Muscle layer of colon (tissue), 2 donors: ENCODE results near the gene DNER.

Experiments used
- H3K27ac ChIP-seq: one replicate; pipeline ENCODE4 v1.7.0; 2013; ENCODE audit warnings: low read depth, mild to moderate bottlenecking, low read length, moderate library complexity
- H3K27me3 ChIP-seq, 2 donors: one replicate each; pipeline ENCODE4 v1.7.0; 2013; ENCODE audit warnings: low read length in 2 of 2, mild to moderate bottlenecking in 2 of 2; ENCODE audit not compliant: insufficient read depth in 2 of 2, control insufficient read depth in 1 of 2
- H3K36me3 ChIP-seq: one replicate; pipeline ENCODE4 v1.7.0; 2013; ENCODE audit warnings: mild to moderate bottlenecking, low read length; ENCODE audit not compliant: insufficient read depth
- H3K4me1 ChIP-seq: one replicate; pipeline ENCODE4 v1.7.0; 2013; ENCODE audit warnings: mild to moderate bottlenecking, low read length; ENCODE audit not compliant: insufficient read depth
- H3K4me3 ChIP-seq, 2 donors: one replicate each; pipeline ENCODE4 v1.7.0; 2013; ENCODE audit warnings: low read length in 2 of 2, low read depth in 1 of 2, mild to moderate bottlenecking in 1 of 2, moderate library complexity in 1 of 2
- H3K9ac ChIP-seq: one replicate; pipeline ENCODE4 v1.7.0; 2013; ENCODE audit warnings: low read length
- H3K9me3 ChIP-seq: one replicate; pipeline ENCODE4 v1.7.0; 2013; ENCODE audit warnings: mild to moderate bottlenecking, low read length
- donor health status: abdominal sarcoma.
- donor health status: Adenocarcinoma of cecum.

Gene DNER

DNA sequence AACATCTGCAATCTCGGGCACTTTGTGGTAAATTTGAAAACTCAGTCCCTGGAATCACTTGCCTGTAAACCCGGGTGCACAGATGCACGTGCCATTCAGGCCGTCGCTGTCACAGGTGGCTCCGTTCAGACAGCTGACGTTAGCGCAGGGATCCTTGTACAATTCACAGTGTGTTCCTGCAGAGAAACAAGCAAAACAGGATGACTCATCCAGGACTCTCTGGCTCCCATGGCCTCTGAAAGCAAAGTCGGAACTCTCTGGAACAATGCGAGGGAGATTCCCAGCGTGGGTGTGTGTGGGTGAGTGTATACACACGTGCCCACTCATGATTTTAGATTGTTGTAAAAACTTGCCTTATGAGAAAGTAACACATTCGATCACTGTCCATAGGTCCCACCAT lies 307.2 kb downstream of the DNER start:
- Histone ChIP-seq H3K4me3 (no peak overlapping the region), H3K27me3 (no peaks in the 10 kb centered on the region), H3K9me3 (no peaks in the 10 kb centered on the region), H3K36me3 (no peaks in the 10 kb centered on the region), H3K4me1 (peaks cover 39% of the 10 kb centered on the region), H3K27ac (no peak overlapping the region), H3K9ac (no peak overlapping the region)

DNA sequence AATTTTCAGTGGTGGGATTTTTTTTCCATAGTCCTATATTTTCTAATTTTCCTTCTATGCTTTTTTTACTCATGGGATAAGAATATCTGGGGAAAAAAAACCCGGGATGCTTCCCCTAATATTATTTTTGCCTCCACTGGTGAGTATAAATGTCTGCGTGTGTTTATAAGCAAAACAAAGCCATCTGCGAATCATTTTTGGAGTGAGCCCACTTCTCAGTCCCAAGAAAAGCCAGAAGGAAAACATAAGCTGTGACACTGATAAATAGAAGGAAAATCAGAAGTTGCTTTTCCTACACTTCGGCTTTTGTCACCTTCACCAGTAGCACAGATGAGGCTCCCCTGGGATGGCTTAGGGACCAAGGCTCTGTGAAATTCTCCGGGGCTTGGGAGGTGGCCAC lies 308.6 kb downstream of the DNER start:
- peaks cover 42% of the 10 kb centered on the region for H3K4me1 ChIP-seq
- no peaks in the 10 kb centered on the region for H3K27me3 ChIP-seq
- no peaks in the 10 kb centered on the region for H3K36me3 ChIP-seq
- H3K27ac ChIP-seq: no peak overlapping the region
- no peak overlapping the region for H3K9ac ChIP-seq
- no peak overlapping the region for H3K4me3 ChIP-seq
- no peaks in the 10 kb centered on the region for H3K9me3 ChIP-seq

GRCh38 chr2:229403296-229403695 lies 311.1 kb downstream of the DNER start:
- Histone ChIP-seq H3K9ac (no peak overlapping the region), H3K36me3 (no peaks in the 10 kb centered on the region), H3K4me1 (peaks cover 24% of the 10 kb centered on the region), H3K4me3 (no peak overlapping the region), H3K9me3 (no peaks in the 10 kb centered on the region), H3K27me3 (no peaks in the 10 kb centered on the region), H3K27ac (no peak overlapping the region)

- Histone ChIP-seq H3K27ac (no peak overlapping the region), H3K9ac (no peak overlapping the region), H3K36me3 (no peaks in the 10 kb centered on the region), H3K4me1 (peaks cover 4% of the 10 kb centered on the region), H3K9me3 (no peaks in the 10 kb centered on the region), H3K27me3 (no peaks in the 10 kb centered on the region), H3K4me3 (no peak overlapping the region)
Measured at GRCh38 chr2:229401171-229401865, 313.0 kb downstream of the DNER start.

DNA sequence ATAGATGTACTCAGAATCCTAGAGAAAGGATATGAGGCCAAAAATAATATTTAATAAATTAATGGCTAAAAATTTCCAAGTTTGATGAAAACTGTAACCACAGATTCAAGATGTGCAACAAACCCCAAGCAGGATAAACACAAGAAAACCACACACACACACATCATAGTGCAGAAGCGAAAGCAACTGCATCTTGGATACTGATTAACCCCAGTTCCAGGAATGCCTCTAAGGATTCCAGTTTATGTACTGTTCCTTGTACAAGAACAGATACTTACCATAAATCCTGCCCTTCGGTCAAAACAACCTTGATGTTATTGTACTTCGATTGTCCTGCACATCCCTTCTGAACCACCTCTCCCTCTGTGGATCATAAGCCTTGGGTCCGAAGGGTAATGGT lies 320.4 kb downstream of the DNER start:
- Histone ChIP-seq H3K27ac (no peak overlapping the region), H3K36me3 (no peaks in the 10 kb centered on the region), H3K4me3 (no peak overlapping the region), H3K27me3 (no peaks in the 10 kb centered on the region), H3K9me3 (no peaks in the 10 kb centered on the region), H3K4me1 (no peaks in the 10 kb centered on the region), H3K9ac (no peak overlapping the region)

DNA sequence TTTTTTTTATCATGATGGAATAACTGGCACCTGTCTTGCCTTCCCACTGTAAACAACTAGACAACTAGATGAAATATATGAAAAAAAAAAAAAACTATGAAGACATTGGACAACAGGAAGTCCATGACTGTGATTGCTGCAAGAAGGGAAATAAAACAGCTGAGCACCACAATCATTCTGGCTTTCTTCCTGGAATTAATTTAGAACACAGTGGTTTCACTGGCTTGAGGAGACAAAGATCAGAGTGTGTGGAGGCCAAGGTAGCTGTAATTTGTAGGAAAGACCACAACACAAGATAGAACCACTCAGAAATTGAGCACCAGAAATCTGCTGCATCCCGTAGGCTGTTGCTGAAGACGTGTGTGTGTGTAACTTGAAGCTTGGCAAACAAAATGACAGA lies 322.2 kb downstream of the DNER start:
- H3K4me1 ChIP-seq: no peaks in the 10 kb centered on the region
- no peaks in the 10 kb centered on the region for H3K27me3 ChIP-seq
- H3K4me3 ChIP-seq: no peak overlapping the region
- H3K27ac ChIP-seq: no peak overlapping the region
- no peaks in the 10 kb centered on the region for H3K9me3 ChIP-seq
- H3K36me3 ChIP-seq: no peaks in the 10 kb centered on the region
- H3K9ac ChIP-seq: no peak overlapping the region

GRCh38 chr2:229388731-229389130 lies 325.6 kb downstream of the DNER start:
- Histone ChIP-seq H3K4me3 (no peak overlapping the region), H3K9me3 (no peaks in the 10 kb centered on the region), H3K9ac (no peak overlapping the region), H3K27ac (no peak overlapping the region), H3K4me1 (no peaks in the 10 kb centered on the region), H3K36me3 (no peaks in the 10 kb centered on the region), H3K27me3 (no peaks in the 10 kb centered on the region)

DNA sequence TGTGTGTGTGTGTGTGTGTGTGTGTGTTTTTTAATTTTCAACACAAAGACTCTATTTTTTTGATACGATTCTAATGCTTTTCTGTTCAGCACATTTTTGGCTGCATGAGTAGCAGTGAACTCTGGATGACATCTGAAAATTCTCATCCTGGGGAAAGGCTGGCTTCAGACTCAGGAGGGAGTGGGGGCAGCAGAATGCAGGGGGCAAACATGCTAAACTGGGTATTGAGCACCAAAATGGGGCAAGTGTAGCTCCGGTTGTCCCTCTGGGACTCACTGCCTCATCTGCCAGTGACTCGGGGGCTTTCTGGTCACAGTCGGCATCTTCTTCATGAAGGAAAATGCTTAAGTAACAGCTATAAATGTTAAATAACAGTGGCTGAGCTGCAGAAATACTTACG lies 326.5 kb downstream of the DNER start:
- Histone ChIP-seq H3K9me3 (no peaks in the 10 kb centered on the region), H3K27ac (no peak overlapping the region), H3K4me3 (no peak overlapping the region), H3K27me3 (no peaks in the 10 kb centered on the region), H3K4me1 (no peaks in the 10 kb centered on the region), H3K9ac (no peak overlapping the region), H3K36me3 (no peaks in the 10 kb centered on the region)

GRCh38 chr2:229380101-229380625 lies 334.2 kb downstream of the DNER start:
- Histone ChIP-seq H3K27me3 (no peaks in the 10 kb centered on the region), H3K9me3 (no peaks in the 10 kb centered on the region), H3K4me1 (no peaks in the 10 kb centered on the region), H3K27ac (no peak overlapping the region), H3K4me3 (no peak overlapping the region), H3K9ac (no peak overlapping the region), H3K36me3 (no peaks in the 10 kb centered on the region)

GRCh38 chr2:229378386-229378785 lies 336.0 kb downstream of the DNER start:
- no peak overlapping the region for H3K4me3 ChIP-seq
- no peak overlapping the region for H3K9ac ChIP-seq
- H3K27me3 ChIP-seq: no peaks in the 10 kb centered on the region
- H3K4me1 ChIP-seq: no peaks in the 10 kb centered on the region
- H3K27ac ChIP-seq: no peak overlapping the region
- no peaks in the 10 kb centered on the region for H3K36me3 ChIP-seq
- H3K9me3 ChIP-seq: no peaks in the 10 kb centered on the region

- H3K27ac ChIP-seq: no peak overlapping the region
- no peak overlapping the region for H3K4me3 ChIP-seq
- H3K9ac ChIP-seq: no peak overlapping the region
- H3K27me3 ChIP-seq: no peaks in the 10 kb centered on the region
- no peaks in the 10 kb centered on the region for H3K9me3 ChIP-seq
- H3K4me1 ChIP-seq: no peaks in the 10 kb centered on the region
- no peaks in the 10 kb centered on the region for H3K36me3 ChIP-seq
Measured at GRCh38 chr2:229376866-229377265, 337.5 kb downstream of the DNER start.

GRCh38 chr2:229375251-229375650 lies 339.1 kb downstream of the DNER start:
- no peak overlapping the region for H3K9ac ChIP-seq
- no peaks in the 10 kb centered on the region for H3K27me3 ChIP-seq
- H3K27ac ChIP-seq: no peak overlapping the region
- H3K4me1 ChIP-seq: no peaks in the 10 kb centered on the region
- H3K4me3 ChIP-seq: no peak overlapping the region
- H3K9me3 ChIP-seq: no peaks in the 10 kb centered on the region
- H3K36me3 ChIP-seq: no peaks in the 10 kb centered on the region
